Neural cell (in vitro differentiated cells): ENCODE data around the gene SP9. TPM values are rescaled to one million over a fixed set of nuclear protein-coding genes. Genes with fewer than 3 reads are reported as not detected.
A peak's percentile ranks its signal among the peaks of the same experiment; 100 is the strongest.

Source experiments
- H2AFZ ChIP-seq: fragments of 200-600, 300-800 bp; sonication (generic), shearing (Covaris generic); 2 replicates; pipeline ENCODE4 v1.6.0; 2014; ENCODE audit warnings: low read depth, mild to moderate bottlenecking, antibody characterized with exemption, low read length, moderate library complexity
- H3F3A ChIP-seq: fragments of 200-600 bp; shearing (Covaris generic); 2 replicates; pipeline ENCODE4 v1.6.1; 2016; ENCODE audit warnings: mild to moderate bottlenecking, moderate library complexity, mixed read lengths, antibody characterized with exemption, low read length; ENCODE audit not compliant: insufficient read depth, poor library complexity, severe bottlenecking
- H3K27ac ChIP-seq: fragments of 200-600, 300-800 bp; sonication (generic), shearing (Covaris generic); 2 replicates; pipeline ENCODE4 v1.5.1; 2014; ENCODE audit warnings: mild to moderate bottlenecking, low read length, moderate library complexity
- H3K27me3 ChIP-seq: fragments of 300-800, 200-600 bp; sonication (generic), shearing (Covaris generic); 2 replicates; pipeline ENCODE4 v1.6.0; 2014; ENCODE audit warnings: mild to moderate bottlenecking, low read depth, low read length, moderate library complexity; ENCODE audit not compliant: insufficient read depth
- H3K36me3 ChIP-seq: fragments of 300-800, 200-600 bp; sonication (generic), shearing (Covaris generic); 2 replicates; pipeline ENCODE4 v1.5.1; 2014; ENCODE audit warnings: mild to moderate bottlenecking, antibody characterized with exemption, low read length, moderate library complexity; ENCODE audit not compliant: insufficient read depth
- H3K4me2 ChIP-seq: fragments of 300-800, 200-600 bp; sonication (generic), shearing (Covaris generic); 2 replicates; pipeline ENCODE4 v1.6.0; 2014; ENCODE audit warnings: mild to moderate bottlenecking, low read length
- H3K4me3 ChIP-seq: fragments of 300-800, 200-600 bp; sonication (generic), shearing (Covaris generic); 2 replicates; pipeline ENCODE4 v1.5.1; 2014; ENCODE audit warnings: mild to moderate bottlenecking, low read length, moderate library complexity
- H3K79me2 ChIP-seq: fragments of 200-600 bp; shearing (Covaris generic); replicated peaks from 2 replicates; pipeline ENCODE4 v1.6.0; 2014; ENCODE audit warnings: mild to moderate bottlenecking, low read length, moderate library complexity; ENCODE audit not compliant: insufficient read depth
- H3K9ac ChIP-seq: fragments of 300-800, 200-600 bp; sonication (generic), shearing (Covaris generic); 2 replicates; pipeline ENCODE4 v1.6.1; 2016; ENCODE audit warnings: mild to moderate bottlenecking, low read length, mixed read lengths
- H3K9me2 ChIP-seq: fragments of 200-600 bp; shearing (Covaris generic); 2 replicates; pipeline ENCODE4 v1.6.1; 2016; ENCODE audit warnings: mild to moderate bottlenecking, low read length, mixed read lengths; ENCODE audit not compliant: insufficient read depth
- H3K9me3 ChIP-seq: fragments of 200-600, 300-800 bp; sonication (generic), shearing (Covaris generic); 2 replicates; pipeline ENCODE4 v1.6.1; 2016; ENCODE audit warnings: mild to moderate bottlenecking, mixed run types, low read length, moderate library complexity, mixed read lengths
- H4K20me1 ChIP-seq: fragments of 200-600 bp; shearing (Covaris generic); 2 replicates; pipeline ENCODE4 v1.6.1; 2016; ENCODE audit warnings: mild to moderate bottlenecking, mixed run types; ENCODE audit not compliant: insufficient read depth
- EP300 ChIP-seq: fragments of 450-650 bp; conservative IDR thresholded peaks from 2 replicates; pipeline ENCODE4 v1.6.1; 2014; ENCODE audit warnings: antibody characterized with exemption, mild to moderate bottlenecking, moderate library complexity; ENCODE audit not compliant: poor library complexity, severe bottlenecking
- EZH2 ChIP-seq: fragments of 200-600, 300-800 bp; shearing (Covaris generic), sonication (generic); IDR thresholded peaks from 2 replicates; pipeline ENCODE4 v1.6.1; 2014; ENCODE audit warnings: antibody characterized with exemption, low read length, borderline replicate concordance, mild to moderate bottlenecking; ENCODE audit not compliant: insufficient read depth, poor library complexity, severe bottlenecking
- MXI1 ChIP-seq: fragments of 450-650 bp; conservative IDR thresholded peaks from 2 replicates; pipeline ENCODE4 v1.6.1; 2014; ENCODE audit warnings: antibody characterized with exemption, mild to moderate bottlenecking; ENCODE audit not compliant: poor library complexity, severe bottlenecking
- POLR2AphosphoS5 ChIP-seq: IDR thresholded peaks from 2 replicates; pipeline ENCODE4 v1.6.1; 2012
- RAD21 ChIP-seq: fragments of 450-650 bp; conservative IDR thresholded peaks from 2 replicates; pipeline ENCODE4 v1.6.1; 2014; ENCODE audit warnings: antibody characterized with exemption, mild to moderate bottlenecking, moderate library complexity
- SMC3 ChIP-seq: fragments of 450-650 bp; conservative IDR thresholded peaks from 2 replicates; pipeline ENCODE4 v1.6.1; 2014; ENCODE audit warnings: antibody characterized with exemption, mild to moderate bottlenecking, moderate library complexity; ENCODE audit not compliant: poor library complexity
- TAF1 ChIP-seq: IDR thresholded peaks from 2 replicates; pipeline ENCODE4 v1.6.1; 2012; ENCODE audit warnings: low read depth
- polyA plus RNA-seq: library from polyadenylated mRNA; depleted of rRNA; stranded (reverse); fragments of >200 nt; gene quantifications from 2 replicates; pipeline ENCODE4 v1.2.3, GENCODE V29; 2014
- TF ChIP-seq, protein P1 (sequence below): IDR thresholded peaks from 2 replicates; pipeline ENCODE4 v1.6.1; 2012; ENCODE audit warnings: borderline replicate concordance
- TF ChIP-seq, protein P2 (sequence below): fragments of 450-650 bp; IDR thresholded peaks from 2 replicates; pipeline ENCODE4 v1.5.1; 2014; ENCODE audit warnings: antibody characterized with exemption, mild to moderate bottlenecking, moderate library complexity; ENCODE audit not compliant: poor library complexity, severe bottlenecking

Gene SP9
- polyA plus RNA-seq, 1 donor from 2014 or later, result 1.6 TPM

DNA sequence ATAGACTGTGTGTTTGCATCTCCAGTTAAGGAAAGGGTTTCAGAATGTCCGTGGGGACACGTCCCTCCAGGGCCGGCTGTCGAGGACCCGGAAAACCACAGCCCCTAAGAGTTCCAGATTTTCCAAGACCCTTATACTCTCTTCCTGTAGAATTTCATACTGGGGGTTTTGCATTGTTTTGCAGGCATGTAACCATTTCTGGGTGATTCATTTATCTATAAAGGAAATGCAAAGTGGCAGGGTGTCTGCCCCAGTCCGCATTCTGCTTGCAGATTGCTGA lies 8.5 kb downstream of the SP9 start:
- H3K4me2 ChIP-seq, result no peak overlapping the region

DNA sequence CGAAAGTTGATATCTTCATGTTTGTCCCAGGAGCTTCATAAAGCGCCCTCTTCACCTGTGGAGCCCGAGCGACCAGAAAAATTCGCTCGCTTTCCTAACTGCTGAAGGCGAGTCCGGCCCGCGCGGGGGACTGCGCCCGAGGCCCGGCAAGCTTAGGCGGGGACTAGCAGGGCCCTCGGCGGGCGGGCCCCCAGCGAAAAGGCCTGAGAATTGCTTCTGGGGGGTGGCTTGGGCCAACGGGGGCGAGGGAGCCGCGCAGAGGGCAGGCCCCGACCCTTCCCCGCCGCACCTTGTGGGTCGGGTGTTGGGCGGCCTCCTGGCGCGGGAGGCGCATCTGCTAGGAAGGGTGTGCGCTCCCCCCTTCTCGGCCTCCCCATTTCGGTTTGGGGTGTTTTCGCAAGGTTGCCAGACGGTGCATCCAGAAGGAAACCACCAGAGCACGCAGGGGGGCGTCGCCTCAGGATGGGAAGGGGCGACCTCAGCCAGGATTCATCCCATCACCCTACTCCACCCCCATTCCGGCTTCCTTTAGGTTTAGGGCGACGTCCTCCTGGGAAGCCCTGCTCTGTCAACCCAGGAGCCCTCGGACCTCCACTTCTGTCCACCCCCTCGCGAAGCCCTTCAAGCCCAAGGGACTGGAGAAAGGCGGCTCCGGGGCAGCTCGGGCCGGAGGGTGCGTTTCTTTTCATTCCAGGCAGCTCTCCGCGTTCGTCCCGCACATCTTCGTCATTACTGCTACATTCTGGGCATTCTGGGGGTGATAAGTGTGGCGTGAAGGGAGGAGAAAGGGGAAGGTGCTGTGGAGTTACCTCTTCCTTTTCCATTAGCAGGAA lies 9.1 kb downstream of the SP9 start:
- H3K27me3 ChIP-seq, result peaks cover 69% of the 10 kb centered on the region
- H3K9ac ChIP-seq, result no peak overlapping the region
- H3K4me3 ChIP-seq, result no peak overlapping the region
- no peak overlapping the region for H3K27ac ChIP-seq
- no peak overlapping the region for H3K4me2 ChIP-seq
- H3K9me3 ChIP-seq, result no peaks in the 10 kb centered on the region
- peaks cover 15% of the 10 kb centered on the region for H3K79me2 ChIP-seq
- TF ChIP-seq RAD21, result no peak
- peak; percentile 48 for TF ChIP-seq EZH2
- no peaks in the 10 kb centered on the region for H4K20me1 ChIP-seq
- no peaks in the 10 kb centered on the region for H3K36me3 ChIP-seq
- peaks cover 3% of the 10 kb centered on the region for H3F3A ChIP-seq
- no peaks in the 10 kb centered on the region for H3K9me2 ChIP-seq
- H2AFZ ChIP-seq, result no peak overlapping the region

More for the DNA sequence above, 8.5 kb downstream of the SP9 start:
- Histone ChIP-seq H3K9me3 (no peaks in the 10 kb centered on the region), H4K20me1 (no peaks in the 10 kb centered on the region), H3K27me3 (peaks cover 75% of the 10 kb centered on the region), H2AFZ (no peak overlapping the region), H3K4me3 (no peak overlapping the region), H3K9ac (no peak overlapping the region), H3K27ac (no peak overlapping the region), H3F3A (peaks cover 3% of the 10 kb centered on the region), H3K9me2 (no peaks in the 10 kb centered on the region), H3K79me2 (peaks cover 21% of the 10 kb centered on the region), H3K36me3 (no peaks in the 10 kb centered on the region)
- no peak for TF ChIP-seq MXI1
- TF ChIP-seq SMC3, result no peak
- no peak for TF ChIP-seq EP300

DNA sequence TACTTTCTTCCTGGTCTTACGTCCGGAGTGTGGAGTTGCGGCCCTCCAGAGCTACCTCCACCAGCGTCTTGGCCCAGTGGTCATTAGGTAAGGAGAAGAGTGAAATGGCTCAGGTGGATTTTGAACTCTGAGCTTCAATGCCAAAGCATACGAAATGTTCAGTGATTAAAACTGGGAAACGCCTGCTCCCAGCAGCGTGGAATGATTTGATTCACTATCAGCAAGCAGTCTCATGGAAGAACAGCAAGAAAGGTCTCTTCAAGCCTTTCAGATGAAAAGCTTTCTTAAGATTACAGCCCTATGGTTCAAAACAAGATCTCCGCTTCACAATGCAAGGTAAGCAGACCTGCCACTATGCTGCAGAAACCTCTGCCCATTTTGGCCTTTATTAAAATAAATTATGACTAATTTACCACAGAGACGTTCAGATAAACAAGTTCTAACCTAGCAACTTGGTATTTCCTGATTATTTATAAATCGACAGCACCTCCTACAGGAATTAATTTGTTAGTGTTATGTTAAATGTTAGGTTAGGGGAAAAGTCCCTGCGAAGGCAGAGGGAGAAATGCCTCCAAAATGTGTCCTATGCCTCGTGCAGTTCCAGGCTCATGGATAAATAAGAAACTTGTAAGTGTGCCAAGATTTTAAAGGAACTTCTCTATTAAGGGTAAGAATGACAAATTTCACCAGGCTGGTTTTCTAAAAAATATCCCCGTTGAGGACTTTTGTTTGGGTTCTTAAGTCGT lies 10.1 kb downstream of the SP9 start:
- Histone ChIP-seq H3K27me3 (peaks cover 59% of the 10 kb centered on the region), H2AFZ (no peak overlapping the region), H3K9ac (no peak overlapping the region), H3K9me2 (no peaks in the 10 kb centered on the region), H4K20me1 (no peaks in the 10 kb centered on the region), H3K27ac (no peak overlapping the region), H3K4me3 (no peak overlapping the region), H3K36me3 (no peaks in the 10 kb centered on the region), H3F3A (peaks cover 3% of the 10 kb centered on the region), H3K4me2 (no peak overlapping the region), H3K9me3 (no peaks in the 10 kb centered on the region), H3K79me2 (peaks cover 5% of the 10 kb centered on the region)
- TF ChIP-seq MXI1 (no peak), TAF1 (no peak), POLR2AphosphoS5 (no peak), EZH2 (no peak), SMC3 (peak; percentile 65), RAD21 (peak; percentile 74), EP300 (no peak)
- TF ChIP-seq, protein P1, sequence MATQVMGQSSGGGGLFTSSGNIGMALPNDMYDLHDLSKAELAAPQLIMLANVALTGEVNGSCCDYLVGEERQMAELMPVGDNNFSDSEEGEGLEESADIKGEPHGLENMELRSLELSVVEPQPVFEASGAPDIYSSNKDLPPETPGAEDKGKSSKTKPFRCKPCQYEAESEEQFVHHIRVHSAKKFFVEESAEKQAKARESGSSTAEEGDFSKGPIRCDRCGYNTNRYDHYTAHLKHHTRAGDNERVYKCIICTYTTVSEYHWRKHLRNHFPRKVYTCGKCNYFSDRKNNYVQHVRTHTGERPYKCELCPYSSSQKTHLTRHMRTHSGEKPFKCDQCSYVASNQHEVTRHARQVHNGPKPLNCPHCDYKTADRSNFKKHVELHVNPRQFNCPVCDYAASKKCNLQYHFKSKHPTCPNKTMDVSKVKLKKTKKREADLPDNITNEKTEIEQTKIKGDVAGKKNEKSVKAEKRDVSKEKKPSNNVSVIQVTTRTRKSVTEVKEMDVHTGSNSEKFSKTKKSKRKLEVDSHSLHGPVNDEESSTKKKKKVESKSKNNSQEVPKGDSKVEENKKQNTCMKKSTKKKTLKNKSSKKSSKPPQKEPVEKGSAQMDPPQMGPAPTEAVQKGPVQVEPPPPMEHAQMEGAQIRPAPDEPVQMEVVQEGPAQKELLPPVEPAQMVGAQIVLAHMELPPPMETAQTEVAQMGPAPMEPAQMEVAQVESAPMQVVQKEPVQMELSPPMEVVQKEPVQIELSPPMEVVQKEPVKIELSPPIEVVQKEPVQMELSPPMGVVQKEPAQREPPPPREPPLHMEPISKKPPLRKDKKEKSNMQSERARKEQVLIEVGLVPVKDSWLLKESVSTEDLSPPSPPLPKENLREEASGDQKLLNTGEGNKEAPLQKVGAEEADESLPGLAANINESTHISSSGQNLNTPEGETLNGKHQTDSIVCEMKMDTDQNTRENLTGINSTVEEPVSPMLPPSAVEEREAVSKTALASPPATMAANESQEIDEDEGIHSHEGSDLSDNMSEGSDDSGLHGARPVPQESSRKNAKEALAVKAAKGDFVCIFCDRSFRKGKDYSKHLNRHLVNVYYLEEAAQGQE, result no peak
- TF ChIP-seq, protein P2, sequence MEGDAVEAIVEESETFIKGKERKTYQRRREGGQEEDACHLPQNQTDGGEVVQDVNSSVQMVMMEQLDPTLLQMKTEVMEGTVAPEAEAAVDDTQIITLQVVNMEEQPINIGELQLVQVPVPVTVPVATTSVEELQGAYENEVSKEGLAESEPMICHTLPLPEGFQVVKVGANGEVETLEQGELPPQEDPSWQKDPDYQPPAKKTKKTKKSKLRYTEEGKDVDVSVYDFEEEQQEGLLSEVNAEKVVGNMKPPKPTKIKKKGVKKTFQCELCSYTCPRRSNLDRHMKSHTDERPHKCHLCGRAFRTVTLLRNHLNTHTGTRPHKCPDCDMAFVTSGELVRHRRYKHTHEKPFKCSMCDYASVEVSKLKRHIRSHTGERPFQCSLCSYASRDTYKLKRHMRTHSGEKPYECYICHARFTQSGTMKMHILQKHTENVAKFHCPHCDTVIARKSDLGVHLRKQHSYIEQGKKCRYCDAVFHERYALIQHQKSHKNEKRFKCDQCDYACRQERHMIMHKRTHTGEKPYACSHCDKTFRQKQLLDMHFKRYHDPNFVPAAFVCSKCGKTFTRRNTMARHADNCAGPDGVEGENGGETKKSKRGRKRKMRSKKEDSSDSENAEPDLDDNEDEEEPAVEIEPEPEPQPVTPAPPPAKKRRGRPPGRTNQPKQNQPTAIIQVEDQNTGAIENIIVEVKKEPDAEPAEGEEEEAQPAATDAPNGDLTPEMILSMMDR, result peak; percentile 74
